Left renal cortex interstitium (tissue), 4 donors: Measurements from ENCODE around the gene CENPT. TPM values are rescaled to one million over a fixed set of nuclear protein-coding genes. Genes with fewer than 3 reads are reported as not detected.
"Not testable (repeated sequence)": the region's sequence is repeated elsewhere in the genome, so short reads cannot be mapped to it uniquely, and the experiment has no call there.

ENCODE experiments used
- DNase-seq, 4 donors: peaks; one replicate each; pipeline ENCODE4 v3.0.0-alpha.2; 2013; ENCODE audit warnings: low read depth in 4 of 4, low spot score in 2 of 4, missing footprints in 1 of 4
- polyA plus RNA-seq, 4 donors: library from polyadenylated mRNA; unstranded; fragments of 120-200 nt; gene quantifications; one replicate each; pipeline ENCODE4 v1.2.1, GENCODE V29; 2013; ENCODE audit not compliant: insufficient read length in 4 of 4

CENPT gene
- polyA plus RNA-seq, 4 donors: 37.4 to 62.4 (median 50.7) TPM

DNA sequence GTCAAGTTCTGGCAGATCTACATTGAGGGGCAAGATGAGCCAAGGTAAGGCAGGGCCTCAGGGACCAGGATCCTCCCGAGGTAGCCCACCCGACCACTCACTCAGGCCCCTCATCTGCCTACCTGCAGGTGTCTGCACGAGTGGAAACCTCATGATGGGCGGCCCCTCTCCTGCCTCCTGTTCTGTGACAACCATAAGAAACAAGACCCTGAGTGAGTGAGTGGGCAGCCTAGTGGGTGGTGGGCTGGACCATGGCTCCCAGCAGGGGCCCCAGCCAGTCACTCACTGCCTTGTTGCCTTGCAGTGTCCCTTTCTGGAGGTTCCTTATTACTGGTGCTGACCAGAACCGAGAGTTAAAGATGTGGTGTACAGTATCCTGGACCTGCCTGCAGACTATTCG, 30.7 kb upstream of the CENPT start:
- no peak for DNase-seq

DNA sequence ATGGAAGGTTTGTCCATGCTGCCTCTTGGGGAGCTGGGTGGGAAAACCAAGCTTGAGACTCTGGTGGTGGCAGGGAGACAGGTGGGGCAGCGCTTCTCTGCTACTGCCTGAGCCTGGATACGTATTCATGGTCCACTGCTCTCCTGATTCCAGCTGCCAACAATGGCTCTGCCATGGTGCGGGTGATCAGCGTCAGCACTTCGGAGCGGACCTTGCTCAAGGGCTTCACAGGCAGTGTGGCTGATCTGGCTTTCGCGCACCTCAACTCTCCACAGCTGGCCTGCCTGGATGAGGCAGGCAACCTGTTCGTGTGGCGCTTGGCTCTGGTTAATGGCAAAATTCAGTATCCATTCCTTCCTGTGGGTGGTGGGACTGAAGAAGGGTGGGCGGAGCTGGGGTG, 29.6 kb upstream of the CENPT start:
- no peak for DNase-seq

DNA sequence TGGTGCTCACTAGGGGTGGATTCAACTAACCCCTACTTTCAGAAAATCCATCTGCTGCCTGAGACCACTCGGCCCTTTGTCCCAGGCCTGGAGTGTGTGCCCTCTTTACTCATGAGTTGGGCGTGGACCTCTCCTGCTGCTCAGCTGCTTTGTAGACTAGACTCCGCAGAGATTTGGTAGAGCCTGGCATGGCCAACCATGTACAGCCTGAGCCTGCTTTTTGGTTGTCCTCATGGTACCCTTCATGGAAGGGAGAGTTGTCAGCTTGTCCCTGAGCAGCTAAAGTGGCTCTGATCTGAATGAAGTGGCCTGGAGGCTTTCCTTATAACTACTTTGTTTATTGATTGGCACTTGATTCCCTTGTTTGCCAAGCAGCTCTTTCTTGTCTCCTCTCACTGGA, 26.9 kb upstream of the CENPT start:
- DNase-seq: no peak

DNA sequence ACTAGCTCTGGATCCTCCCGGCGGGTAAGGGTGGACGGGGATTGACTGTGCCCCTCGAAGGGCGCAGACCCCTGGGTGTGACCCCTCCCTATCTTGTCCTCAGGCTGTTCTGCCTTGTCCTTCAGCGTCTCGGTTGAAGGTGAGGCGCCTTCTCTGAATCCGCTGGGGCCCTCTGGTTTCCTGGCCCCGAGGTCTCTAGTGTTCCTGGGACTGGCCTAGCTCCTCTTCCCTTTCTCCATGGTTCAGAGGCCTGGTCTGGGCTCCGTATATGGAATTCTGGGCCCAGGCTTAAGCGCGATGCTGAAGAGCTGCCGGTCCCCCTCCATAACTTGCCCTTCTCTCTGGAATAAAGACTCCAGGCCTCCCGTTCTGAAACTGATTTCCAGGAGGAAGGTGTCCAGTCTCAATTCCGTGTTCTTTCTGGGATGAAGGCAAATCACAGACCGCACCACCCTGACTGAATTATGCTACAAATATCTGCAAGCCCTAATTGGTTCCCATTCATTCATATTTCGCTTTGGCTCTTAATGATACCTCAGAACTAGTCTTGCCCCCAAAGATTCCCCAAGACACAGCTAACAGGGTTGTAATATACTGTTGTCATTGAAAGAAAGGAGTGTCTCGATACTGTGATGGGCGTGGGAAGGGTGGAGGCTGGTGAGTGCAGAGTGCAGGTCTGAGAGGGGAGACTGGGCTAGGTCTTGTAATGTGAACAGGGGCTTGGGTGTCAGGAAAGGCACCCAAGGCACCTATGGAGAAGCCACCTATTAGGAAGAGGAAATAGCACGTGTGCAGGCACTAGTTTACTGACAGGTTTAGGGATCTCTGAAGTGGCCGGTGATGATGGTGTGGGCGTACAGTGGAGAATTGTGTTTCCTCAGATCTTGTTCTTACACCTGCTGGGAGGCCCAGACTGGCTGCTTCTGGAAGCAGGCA, 26.2 kb upstream of the CENPT start:
- DNase-seq: no peak

DNA sequence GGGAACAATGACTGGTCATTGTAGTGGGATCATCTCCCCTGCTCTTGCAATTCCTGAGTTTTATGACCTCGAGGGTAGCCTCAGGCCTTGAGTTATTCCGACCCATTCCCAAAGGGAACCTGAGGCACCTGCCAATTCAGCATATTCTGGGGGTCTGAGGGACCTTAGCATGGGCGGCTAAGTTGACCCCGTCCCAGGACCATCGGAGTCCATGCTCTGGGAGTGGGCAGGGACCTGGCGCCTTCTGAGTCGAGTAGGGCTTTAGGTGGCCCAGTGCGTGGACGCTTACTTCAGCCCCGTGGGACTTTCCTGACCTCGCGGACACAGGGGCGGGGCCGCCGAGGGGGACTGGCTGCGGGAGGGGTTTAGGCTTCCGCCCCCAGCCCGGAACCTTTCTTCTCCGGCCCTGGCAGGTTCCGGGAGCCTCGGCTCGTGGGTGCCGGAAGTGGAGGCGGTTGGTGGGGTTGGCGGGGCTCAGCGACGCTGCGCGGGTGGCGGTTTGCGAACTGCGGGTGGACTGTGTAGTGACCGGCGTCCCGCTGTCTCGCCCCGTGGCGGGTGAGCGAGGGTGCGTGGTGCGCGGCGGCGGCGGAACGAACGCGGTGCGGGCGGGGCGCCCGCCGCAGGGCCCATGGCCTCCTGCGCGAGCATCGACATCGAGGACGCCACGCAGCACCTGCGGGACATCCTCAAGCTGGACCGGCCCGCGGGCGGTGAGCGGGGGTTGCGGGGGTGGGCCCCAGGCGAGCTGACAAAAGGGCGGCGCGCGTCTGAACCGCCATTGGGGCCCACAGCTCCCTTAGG, 25.3 kb upstream of the CENPT start, which contains the start of gene EDC4:
Gene EDC4, plus strand, starts transcription at position 422 of the 804 bp plus-strand sequence. Its CDS starts 210 bp downstream, at position 632.
- DNase-seq: peak in 1 of 4 donors; percentile 48

DNA sequence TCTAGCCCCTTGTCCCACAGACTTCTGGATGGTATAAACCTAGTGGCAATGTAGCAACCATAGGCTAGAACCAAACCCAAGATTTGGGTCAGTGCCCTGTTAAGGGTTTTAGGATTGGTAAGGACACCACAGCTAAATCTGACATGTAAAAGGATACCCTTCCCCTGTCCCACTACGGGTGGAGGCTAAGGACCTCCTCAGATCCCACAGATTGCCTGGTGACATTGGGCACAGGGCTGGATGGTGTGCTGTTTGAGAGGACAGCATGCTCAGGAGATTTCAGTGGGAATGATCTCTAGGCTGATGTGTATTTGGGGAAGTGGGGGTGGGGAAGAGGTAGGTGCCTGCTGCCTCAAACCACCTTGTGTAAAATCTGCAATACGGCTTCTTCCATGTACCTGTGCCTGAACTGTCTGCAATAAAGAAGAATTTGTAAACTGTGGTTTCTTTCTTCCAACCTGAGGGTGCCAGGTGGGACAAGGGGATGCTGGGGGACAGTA, 24.7 kb upstream of the CENPT start:
- no peak for DNase-seq

DNA sequence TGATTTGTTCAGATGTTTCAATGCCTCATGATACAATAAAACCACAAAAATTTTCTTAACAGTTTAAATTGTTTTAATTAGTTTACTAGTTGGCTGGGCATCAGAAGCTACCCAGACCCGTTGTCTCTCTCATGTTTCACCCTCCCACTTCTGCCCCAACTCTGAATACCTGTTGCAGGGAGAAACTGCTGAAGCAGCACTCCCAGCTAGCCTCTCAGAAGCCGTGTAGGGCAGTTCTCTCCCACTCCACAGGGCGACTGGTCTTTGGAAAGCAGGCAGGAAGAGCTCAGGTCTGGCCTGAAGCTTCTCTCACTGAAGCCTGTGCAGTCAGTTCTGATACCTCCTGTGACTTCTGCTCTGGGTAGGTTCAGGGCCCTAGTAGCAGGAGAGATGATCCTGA, 23.8 kb upstream of the CENPT start:
- no peak for DNase-seq

DNA sequence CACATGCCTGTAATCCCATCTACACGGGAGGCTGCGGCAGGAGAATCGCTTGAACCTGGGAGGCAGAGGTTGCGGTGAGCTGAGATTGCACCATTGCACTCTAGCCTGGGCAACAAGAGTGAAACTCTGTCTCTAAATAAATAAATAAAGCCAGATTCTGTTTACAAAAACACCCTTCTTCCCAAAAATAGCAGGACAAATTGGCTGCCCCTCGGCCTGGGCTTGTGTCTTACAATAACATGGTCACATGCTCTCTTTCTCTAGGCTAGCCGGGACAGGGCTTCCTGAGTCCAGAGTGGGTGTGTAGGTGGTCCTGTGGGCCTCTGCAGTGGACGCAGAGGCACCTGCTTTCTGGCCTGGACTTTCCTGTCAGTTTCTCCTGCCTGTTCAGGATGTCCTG, 22.2 kb upstream of the CENPT start:
- no peak for DNase-seq

DNA sequence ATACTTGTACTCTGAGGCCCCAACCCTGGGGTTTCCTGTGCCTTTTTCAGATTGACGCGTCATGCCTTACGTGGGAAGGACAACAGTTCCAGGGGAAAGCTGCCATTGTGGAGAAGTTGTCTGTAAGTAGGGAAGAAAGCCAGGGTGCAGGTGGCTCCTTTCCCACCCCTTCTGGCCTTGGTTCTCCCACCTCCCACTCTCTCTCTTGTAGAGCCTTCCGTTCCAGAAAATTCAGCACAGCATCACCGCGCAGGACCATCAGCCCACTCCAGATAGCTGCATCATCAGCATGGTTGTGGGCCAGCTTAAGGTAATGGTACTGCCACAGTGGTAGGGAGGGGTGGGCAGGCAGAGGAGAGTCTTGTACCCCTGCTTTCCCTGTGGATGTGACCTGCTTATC, 20.8 kb upstream of the CENPT start:
- no peak for DNase-seq

DNA sequence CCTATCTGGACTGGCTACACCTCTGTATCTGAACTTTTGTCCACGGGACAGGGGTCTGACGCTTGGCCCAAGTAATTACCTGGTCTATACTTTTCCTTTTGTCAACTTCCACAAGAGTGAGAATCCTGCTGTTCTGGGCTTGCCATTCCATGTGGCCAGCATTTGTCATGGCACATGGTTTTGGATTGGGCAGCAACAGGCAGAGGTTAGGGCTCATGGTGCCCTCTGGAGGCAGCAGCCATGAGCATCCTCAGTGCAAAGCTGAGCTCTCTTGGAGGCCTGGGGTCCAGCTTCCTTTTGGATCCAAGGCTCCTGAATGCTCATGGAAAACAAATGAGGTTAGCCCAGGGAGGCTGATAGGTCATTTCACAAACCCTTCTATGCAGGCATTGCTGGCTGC, 17.8 kb upstream of the CENPT start:
- no peak for DNase-seq

DNA sequence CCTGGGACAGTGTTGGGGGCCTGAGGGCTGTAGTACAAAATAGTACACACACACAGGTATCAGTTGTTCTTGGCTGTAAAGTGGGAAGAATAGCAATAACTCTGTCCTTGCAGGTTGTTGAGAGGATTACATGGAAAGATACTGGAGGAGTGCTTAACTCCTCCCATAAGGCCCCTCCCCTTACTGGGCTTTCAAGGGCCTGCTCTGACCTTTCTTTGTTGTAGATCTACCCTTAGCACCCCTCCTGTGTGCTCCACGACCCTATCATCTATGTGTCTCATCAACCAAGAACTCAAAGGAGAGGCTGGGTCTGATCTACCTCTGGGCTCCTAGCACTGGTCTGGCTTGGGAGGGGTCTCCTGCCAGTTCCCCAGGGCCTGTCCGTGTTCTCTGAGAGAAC, 17.1 kb upstream of the CENPT start:
- DNase-seq: no peak

DNA sequence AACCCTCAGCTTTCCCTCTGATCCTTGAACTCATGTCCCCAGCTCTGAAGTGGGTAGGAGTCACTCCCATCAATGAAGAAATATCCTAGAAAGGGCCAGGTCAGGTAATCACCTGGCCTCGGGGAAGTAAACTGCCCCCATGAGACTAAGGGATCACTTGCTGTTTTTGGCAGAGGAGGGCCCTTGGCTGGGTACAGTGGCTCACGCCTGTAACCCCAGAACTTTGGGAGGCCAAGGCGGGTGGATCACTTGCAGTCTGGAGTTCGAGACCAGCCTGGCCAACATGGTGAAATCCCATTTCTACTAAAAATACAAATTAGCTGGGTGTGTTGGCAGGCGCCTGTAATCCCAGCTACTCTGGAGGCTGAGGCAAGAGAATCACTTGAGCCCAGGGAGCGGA, 16.6 kb upstream of the CENPT start:
- DNase-seq: not testable (repeated sequence)

DNA sequence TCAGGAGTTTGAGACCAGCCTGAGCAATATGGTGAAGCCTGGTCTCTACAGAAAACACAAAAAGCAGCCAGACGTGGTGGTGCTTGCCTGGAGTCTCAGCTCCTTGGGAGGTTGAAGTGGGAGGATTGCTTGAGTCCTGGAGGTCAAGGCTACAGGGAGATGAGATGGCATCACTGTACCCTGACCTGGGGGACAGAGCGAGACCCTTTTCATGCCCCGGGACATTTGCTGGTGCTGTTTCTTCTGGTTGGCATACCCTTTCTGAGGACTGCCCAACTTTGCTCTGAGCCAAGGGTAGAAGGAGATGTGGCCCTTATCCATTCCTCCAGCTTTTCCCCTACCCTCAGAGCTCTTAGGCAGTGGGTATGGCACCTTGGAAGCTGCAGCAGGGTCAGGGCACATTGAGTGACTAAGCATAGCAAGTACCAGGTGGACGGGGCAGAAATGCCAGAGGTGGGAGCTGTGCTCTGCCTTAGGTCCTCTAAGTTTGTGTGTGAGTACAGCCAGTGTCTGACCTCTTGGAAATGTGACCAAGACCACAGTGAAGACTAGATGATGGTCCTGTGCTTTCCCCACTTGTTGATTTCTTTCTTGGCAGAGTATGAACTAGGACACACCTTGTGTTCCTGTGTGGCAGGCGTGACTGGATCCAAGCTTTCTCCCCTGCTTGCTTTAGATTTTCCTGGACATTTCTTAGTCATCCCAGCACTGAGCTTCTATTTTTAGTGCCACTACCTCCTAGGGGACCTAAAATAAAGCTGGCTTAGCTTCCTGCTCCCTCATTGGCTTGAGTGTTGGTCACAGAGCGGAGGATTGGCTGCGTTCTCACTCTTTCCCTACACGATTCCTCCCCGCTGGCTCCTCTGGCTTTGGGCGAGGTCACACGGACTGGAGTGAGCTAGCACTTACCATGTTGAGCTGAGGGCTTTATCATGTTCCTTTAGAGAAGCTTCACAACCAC, 15.4 kb upstream of the CENPT start:
- no peak for DNase-seq

DNA sequence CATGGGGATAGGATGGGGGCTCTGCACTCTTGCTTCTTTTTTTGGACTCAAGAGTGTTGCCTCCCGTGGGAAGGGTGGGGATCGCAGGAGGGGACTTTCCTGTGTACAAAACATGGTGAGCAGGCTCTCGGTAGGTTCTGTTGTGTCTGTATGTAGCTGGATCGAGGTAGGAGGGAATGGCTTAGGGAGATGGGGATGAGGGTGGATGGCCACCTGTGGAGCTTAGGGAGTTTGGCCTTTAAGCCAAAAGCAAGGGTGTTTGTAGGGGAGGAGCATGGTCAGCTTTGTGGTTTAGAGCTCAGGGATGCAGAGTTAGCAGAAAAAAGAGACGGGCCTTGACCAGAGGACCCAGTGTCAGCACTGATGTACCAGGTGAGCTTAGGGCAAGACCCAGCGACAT, 14.4 kb upstream of the CENPT start:
- DNase-seq: no peak

DNA sequence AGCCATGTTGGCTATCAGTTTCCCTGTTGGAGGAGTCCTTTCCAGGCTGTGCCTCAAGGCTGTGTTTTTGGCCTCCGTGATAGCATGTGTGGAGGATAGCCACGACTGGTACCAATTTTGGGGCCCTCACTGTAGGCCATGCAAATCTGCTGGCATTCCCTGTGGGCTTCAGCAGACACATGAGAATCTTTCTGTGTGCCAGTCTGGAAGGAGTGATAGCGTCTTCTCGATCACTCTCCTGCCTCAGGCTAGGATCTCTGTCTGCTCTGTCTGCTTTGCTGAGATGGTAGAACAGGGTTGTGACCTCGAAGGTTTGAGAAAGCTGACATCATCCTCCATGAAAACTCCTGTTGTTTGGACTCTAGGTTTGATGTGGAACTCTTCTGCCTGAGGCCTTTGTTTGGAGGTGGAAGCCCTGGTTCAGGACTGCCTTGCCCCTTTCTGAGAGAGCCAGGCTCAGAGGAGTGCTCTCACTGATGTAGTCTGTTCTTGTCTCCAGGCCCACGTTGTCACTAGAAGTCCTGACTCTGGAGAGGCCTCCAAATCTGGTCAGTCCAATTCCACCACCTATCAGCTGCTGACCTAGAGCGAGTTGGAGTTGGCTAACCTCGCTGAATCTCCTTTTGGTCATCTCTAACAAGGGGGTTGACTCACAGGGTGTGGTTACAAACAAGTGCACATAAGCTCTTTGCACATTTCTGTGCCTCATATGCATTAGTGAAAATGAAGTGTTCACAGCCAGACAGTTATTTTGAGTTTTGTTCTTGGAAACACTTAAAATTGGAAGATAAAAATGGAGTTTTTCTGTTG, 13.3 kb upstream of the CENPT start:
- no peak for DNase-seq

DNA sequence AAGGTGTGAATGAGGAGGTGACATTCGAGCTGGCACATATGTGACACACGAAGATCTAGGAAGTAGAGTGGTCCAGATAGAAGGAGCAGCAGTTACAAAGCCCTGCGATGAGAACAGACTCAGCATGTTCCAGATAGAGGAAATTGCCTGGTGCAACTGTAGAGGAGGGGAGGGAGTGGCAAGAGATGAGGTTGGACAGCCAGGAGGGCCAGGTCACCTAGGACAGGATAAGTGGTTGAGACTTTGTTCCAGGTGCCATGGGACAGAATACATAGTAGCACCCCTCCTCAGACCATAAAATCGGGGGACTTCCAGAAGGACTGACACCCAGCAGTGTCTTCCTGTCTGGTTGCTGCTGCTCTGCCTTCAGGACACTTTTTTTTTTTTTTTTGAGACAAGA, 11.0 kb upstream of the CENPT start:
- no peak for DNase-seq

DNA sequence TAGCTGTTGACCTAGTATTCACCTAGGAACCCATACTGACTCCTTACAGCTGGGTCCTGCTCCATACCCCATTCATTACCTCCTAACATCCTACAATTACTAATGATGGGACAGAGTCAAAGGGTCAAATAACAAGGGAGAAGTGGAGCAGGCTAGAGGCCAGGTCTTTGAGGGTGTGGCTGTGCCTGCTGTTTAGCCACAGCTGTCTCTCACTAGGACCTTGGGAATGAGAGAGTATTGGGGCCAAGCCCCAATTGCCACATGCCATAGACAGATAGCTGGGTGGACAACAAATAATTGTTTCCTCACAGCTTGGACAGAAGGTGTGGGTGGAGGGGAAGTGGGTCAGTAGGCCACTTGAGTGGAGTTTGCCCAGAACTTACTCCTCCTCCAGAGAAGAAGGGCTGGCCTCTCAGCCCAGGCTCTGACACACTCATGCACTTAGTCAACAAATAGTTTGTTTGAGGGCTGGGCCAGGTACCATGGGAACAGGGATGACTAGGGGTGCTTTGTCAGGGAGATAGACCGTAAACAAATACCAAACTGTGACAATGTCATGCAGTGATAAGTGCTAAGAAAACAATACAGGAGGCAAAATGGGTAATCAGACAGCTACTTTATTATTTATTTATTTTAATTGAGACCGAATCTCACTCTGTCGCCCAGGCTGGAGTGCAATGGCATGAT, 10.2 kb upstream of the CENPT start:
- no peak for DNase-seq

DNA sequence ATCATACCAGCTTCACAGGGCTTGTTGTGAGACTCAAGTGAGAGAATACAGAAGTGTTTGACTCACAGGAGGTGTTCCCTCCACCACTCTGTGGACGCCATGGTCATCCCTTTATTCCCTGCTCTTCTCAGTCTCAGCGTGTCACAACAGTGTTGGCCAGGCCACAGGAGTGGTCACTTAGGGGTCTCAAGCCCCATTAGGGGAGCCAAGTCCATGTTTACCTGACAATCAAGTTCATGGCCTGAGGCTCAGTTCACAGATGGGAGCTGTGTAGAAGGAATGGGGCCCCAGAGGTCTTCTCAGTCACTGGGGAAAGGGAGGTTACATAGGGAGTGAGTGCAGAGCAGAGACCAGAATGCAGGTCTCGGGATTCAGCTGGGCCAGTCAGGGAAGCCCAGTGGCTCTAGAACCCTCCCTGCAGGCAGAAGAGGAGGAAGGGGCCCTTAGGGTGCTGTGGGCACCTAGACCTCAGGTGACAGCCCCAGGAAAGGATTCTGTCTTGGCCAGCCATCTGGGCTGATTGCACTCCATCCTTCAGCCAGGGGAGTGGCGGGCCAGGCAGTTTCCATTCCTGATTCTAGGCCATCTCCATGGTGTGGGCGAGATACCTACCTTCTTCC, 9.5 kb upstream of the CENPT start:
- DNase-seq: no peak
